IMR-90 (cell line): ENCODE results near the gene GRIK1. TPM values are rescaled to one million over a fixed set of nuclear protein-coding genes. Genes with fewer than 3 reads are reported as not detected.

Source experiments
- ATAC-seq: fragments of 200-7000 bp; cut with Tn5 transposase; 2 replicates; pipeline ENCODE4 v1.9.1; 2020; ENCODE audit warnings: low read depth, mild to moderate bottlenecking, moderate library complexity
- BruUV-seq: library from RNA; stranded (reverse); fragments of 400-500 nt; replicated peaks from 2 replicates; lab custom pipeline; 2021; lab: Mats Ljungman, UMichigan
- CTCF ChIA-PET: fragments of 300-600 bp; formaldehyde crosslinking; extraction: SDS; loops from one replicate; lab custom pipeline; 2021; ENCODE audit warnings: antibody characterized with exemption; lab: Yijun Ruan, JAX
- POLR2A ChIA-PET: fragments of 300-600 bp; sonication (Branson Sonifier 250); formaldehyde crosslinking; loops from one replicate; lab custom pipeline; 2022; ENCODE audit warnings: antibody characterized with exemption; ENCODE audit not compliant: unreplicated experiment; lab: Charles Lee
- DNase-seq: peaks from one replicate; pipeline ENCODE4 v3.0.0; 2013
- H2AFZ ChIP-seq: replicated peaks from 2 replicates; pipeline ENCODE3; 2013; ENCODE audit warnings: low read length, mild to moderate bottlenecking; ENCODE audit not compliant: poor library complexity
- H2AK5ac ChIP-seq: 2 replicates; pipeline ENCODE4 v1.6.1; 2013; ENCODE audit warnings: low read depth, low read length, inconsistent platforms
- H2AK9ac ChIP-seq: replicated peaks from 2 replicates; pipeline ENCODE3; 2013; ENCODE audit warnings: mild to moderate bottlenecking, low read depth, low read length, moderate library complexity; ENCODE audit not compliant: poor library complexity
- H2BK120ac ChIP-seq: 2 replicates; pipeline ENCODE4 v1.6.1; 2013; ENCODE audit warnings: low read depth, low read length, inconsistent platforms
- H2BK15ac ChIP-seq: 3 replicates; pipeline ENCODE4 v1.6.1; 2013; ENCODE audit warnings: low read depth, low read length, inconsistent platforms
- H2BK20ac ChIP-seq: 2 replicates; pipeline ENCODE4 v1.6.1; 2013; ENCODE audit warnings: low read depth, mild to moderate bottlenecking, inconsistent platforms, low read length, moderate library complexity
- H2BK5ac ChIP-seq: 2 replicates; pipeline ENCODE4 v1.6.1; 2013; ENCODE audit warnings: mild to moderate bottlenecking, low read depth, low read length, inconsistent platforms; ENCODE audit not compliant: poor library complexity, severe bottlenecking
- H3K14ac ChIP-seq: replicated peaks from 2 replicates; pipeline ENCODE4 v1.6.1; 2013; ENCODE audit warnings: low read depth, low read length, inconsistent platforms
- H3K18ac ChIP-seq: 2 replicates; pipeline ENCODE4 v1.6.1; 2013; ENCODE audit warnings: low read depth, low read length, control low read depth
- H3K23ac ChIP-seq: 2 replicates; pipeline ENCODE4 v1.6.1; 2013; ENCODE audit warnings: low read depth, low read length, inconsistent platforms
- H3K27ac ChIP-seq: 2 replicates; pipeline ENCODE4 v1.5.1; 2013; ENCODE audit warnings: mild to moderate bottlenecking, control low read depth, low read length; ENCODE audit not compliant: insufficient read depth
- H3K27me3 ChIP-seq: 2 replicates; pipeline ENCODE4 v1.6.1; 2013; ENCODE audit warnings: low read length; ENCODE audit not compliant: control insufficient read depth, insufficient read depth
- H3K36me3 ChIP-seq: 2 replicates; pipeline ENCODE4 v1.6.1; 2013; ENCODE audit warnings: low read length, mixed read lengths; ENCODE audit not compliant: control insufficient read depth, insufficient read depth
- H3K4ac ChIP-seq: 2 replicates; pipeline ENCODE4 v1.6.1; 2013; ENCODE audit warnings: low read depth, low read length, inconsistent platforms
- H3K4me1 ChIP-seq: 2 replicates; pipeline ENCODE4 v1.6.1; 2013; ENCODE audit warnings: low read length, mixed read lengths; ENCODE audit not compliant: control insufficient read depth, insufficient read depth
- H3K4me2 ChIP-seq: 2 replicates; pipeline ENCODE4 v1.6.1; 2013; ENCODE audit warnings: low read depth, mild to moderate bottlenecking, control low read depth, low read length, moderate library complexity
- H3K4me3 ChIP-seq: 2 replicates; pipeline ENCODE4 v1.5.1; 2013; ENCODE audit warnings: low read depth, mild to moderate bottlenecking, control low read depth, low read length, moderate library complexity; ENCODE audit not compliant: insufficient read depth
- H3K56ac ChIP-seq: 2 replicates; pipeline ENCODE4 v1.6.1; 2013; ENCODE audit warnings: low read length, inconsistent platforms; ENCODE audit not compliant: insufficient read depth; ENCODE audit errors: extremely low read depth
- H3K79me1 ChIP-seq, 2 experiments: 2 replicates each; pipeline ENCODE4 v1.6.1; 2013; ENCODE audit warnings: low read length in 2 of 2, inconsistent platforms in 1 of 2, low read depth in 1 of 2
- H3K9ac ChIP-seq: 2 replicates; pipeline ENCODE4 v1.6.1; 2013; ENCODE audit warnings: low read depth, low read length, control low read depth
- H3K9me1 ChIP-seq: 2 replicates; pipeline ENCODE4 v1.6.1; 2013; ENCODE audit warnings: low read length, inconsistent platforms; ENCODE audit not compliant: insufficient read depth
- H3K9me3 ChIP-seq: 2 replicates; pipeline ENCODE4 v1.6.1; 2013; ENCODE audit warnings: low read length; ENCODE audit not compliant: control insufficient read depth, insufficient read depth
- H4K20me1 ChIP-seq: 2 replicates; pipeline ENCODE4 v1.6.1; 2013; ENCODE audit warnings: low read length, inconsistent platforms; ENCODE audit not compliant: insufficient read depth
- H4K5ac ChIP-seq: 2 replicates; pipeline ENCODE4 v1.6.1; 2013; ENCODE audit warnings: mild to moderate bottlenecking, low read depth, low read length, control low read depth
- H4K8ac ChIP-seq, 2 experiments: 2 replicates each; pipeline ENCODE4 v1.6.1; 2013; ENCODE audit warnings: low read depth in 2 of 2, low read length in 2 of 2, control low read depth in 1 of 2, inconsistent platforms in 1 of 2
- H4K91ac ChIP-seq: 2 replicates; pipeline ENCODE4 v1.6.1; 2013; ENCODE audit warnings: low read depth, low read length, inconsistent platforms; ENCODE audit not compliant: insufficient read depth
- FOS ChIP-seq: fragments of 150-350 bp; IDR thresholded peaks from 2 replicates; pipeline ENCODE4 v1.6.1; 2016; ENCODE audit warnings: low read depth, low read length
- whole genome bisulfite sequencing, 2 experiments: methylation state at CpG; one replicate each; pipeline versions ENCODE4 v1.1.5 to v1.1.7; 2013; ENCODE audit warnings: missing lambda C conversion rate in 2 of 2; ENCODE audit not compliant: insufficient read length in 1 of 2; ENCODE audit errors: extremely low coverage in 2 of 2; 5-methylcytosine and 5-hydroxymethylcytosine counted together
- dilution Hi-C: fragments of 300-500 bp; cut with HindIII; formaldehyde crosslinking; loops from one replicate; pipeline ENCODE4 v1.14.3; 2018; ENCODE audit warnings: low sequenced_read_pairs; ENCODE audit not compliant: unreplicated experiment
- in situ Hi-C: fragments of 300-500 bp; cut with MboI; formaldehyde crosslinking; loops from 3 replicates; pipeline ENCODE4 v1.14.3; 2019; ENCODE audit warnings: low sequenced_read_pairs, inconsistent platforms, mixed read lengths
- intact Hi-C: fragments of 100-400 bp; cut with micrococcal nuclease; formaldehyde crosslinking; loops from 2 replicates; pipeline ENCODE4 v1.10.0; 2022
- polyA plus RNA-seq, 3 experiments: library from polyadenylated mRNA; depleted of rRNA; stranded (reverse); fragments of >200 nt; gene quantifications; 2 replicates each; pipeline ENCODE4 v1.2.3, GENCODE V29; 2012; ENCODE audit warnings: low replicate concordance in 1 of 3
- total RNA-seq: library from RNA; depleted of rRNA; stranded (reverse); fragments of >200 nt; gene quantifications from 2 replicates; pipeline ENCODE4 v1.2.3, GENCODE V29; 2012

Gene GRIK1
- total and polyA plus RNA-seq, 2 of the 4 experiments (the other 2 are of a cell fraction) = not detected

- Histone ChIP-seq H3K14ac (no peak overlapping the region), H3K27me3 (no peaks in the 10 kb centered on the region), H3K79me1 (no peaks in the 10 kb centered on the region), H3K23ac (no peak overlapping the region), H2AK5ac (no peak overlapping the region), H3K9ac (no peak overlapping the region), H2AFZ (no peak overlapping the region), H2BK20ac (no peak overlapping the region), H4K91ac (no peak overlapping the region), H3K4me1 (peaks cover 6% of the 10 kb centered on the region), H3K27ac (no peak overlapping the region), H2AK9ac (no peak overlapping the region), H3K4me2 (no peak overlapping the region), H4K5ac (no peak overlapping the region), H3K36me3 (no peaks in the 10 kb centered on the region), H3K56ac (no peak overlapping the region), H2BK15ac (no peak overlapping the region), H3K4me3 (no peak overlapping the region), H3K9me1 (no peaks in the 10 kb centered on the region), H3K9me3 (no peaks in the 10 kb centered on the region), H4K20me1 (no peaks in the 10 kb centered on the region), H4K8ac (no peak overlapping the region), H2BK5ac (no peak overlapping the region), H3K18ac (no peak overlapping the region; the same call in 1 of the 2 replicates), H3K4ac (no peak overlapping the region), H2BK120ac (no peak overlapping the region)
- in situ Hi-C loops = no loop called here
- dilution Hi-C loops = no loop called here
- TF ChIP-seq FOS = no peak
- no peak for ATAC-seq
- BruUV-seq = no TSS peak
- ChIA-PET POLR2A (no interaction called here), CTCF (no interaction called here)
- no CpG with 5 or more reads among the region's 1 CpG for WGBS, 2 experiments
- intact Hi-C loops = no loop called here
- no peak for DNase-seq
These were observed 381.7 kb downstream of the GRIK1 start for GRCh38 chr21:29557931-29558725.
